Measurements from ENCODE around the gene KRT10. TPM values are rescaled to one million over a fixed set of nuclear protein-coding genes. Genes with fewer than 3 reads are reported as not detected.

Gene KRT10
- total RNA-seq, 1 donor from 2014 or later = 4.9 TPM

DNA sequence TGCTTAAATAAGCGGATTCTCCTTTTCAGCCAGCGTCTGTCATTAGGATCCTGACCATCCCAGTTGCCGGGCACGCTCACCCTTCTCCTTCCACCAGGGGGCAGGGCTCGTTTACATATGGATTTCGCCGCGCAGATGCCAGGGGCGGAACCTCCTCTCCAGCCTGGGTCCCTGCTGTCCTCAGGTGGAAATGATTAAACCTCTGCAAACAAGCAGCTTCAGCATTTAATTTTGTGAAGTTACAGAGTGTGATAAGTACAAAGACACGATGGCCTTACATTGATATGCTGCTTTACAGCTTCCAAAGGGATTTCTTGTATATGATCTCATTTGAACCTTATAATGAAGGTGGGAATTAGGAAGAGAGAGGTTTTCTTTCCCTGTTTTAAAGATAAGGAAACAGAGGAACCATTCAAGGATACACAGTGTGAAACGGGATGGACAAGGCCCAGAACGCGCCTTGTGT lies 18.8 kb downstream of the KRT10 start:
- DNase-seq = peak; percentile 81

DNA sequence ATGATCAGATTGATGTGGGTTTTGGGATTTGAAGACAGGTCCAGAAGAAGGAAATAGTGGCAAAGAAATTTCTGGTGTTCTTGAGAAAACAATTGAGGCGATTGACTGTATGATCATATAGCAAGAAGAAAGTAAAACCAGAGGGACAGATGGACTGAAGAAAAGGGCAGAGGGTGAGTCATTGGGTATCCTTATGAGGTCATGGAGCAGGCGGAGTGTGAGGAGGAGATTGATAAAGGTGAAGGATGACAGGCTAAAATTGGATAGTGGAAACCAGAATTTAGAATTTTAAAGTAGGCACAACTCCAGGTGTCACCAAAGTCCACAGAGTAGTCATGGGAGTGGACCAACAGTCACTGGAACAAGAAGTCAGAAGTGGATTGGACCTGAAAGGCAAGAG lies 21.3 kb downstream of the KRT10 start:
- no peak for DNase-seq

- no peak for DNase-seq
Observed at GRCh38 chr17:40800381-40800780, 22.0 kb downstream of the KRT10 start.

DNA sequence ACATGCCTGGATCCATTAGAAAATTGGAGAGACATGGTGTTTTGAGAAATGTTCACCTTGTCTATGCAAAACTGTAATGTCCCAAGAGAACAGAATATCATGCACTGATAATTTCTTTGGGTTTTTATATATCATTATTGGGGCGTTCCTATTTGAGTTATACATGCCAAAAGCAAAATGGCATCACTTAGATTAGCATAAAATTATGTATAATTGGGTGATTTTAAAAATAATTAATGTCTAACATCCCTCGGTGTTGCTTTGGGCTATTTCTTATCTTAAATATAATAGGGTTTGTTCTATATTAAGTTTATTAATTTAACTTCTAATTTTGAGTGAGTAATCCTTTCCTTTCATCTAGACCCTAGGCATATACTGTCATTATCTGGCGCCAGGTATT lies 22.6 kb downstream of the KRT10 start, which contains the start of gene KRT28:
Gene KRT28 (minus strand): TSS at position 101 of the 400 bp plus-strand sequence. CDS start 66 bp downstream, at position 35.
- no peak for DNase-seq

DNA sequence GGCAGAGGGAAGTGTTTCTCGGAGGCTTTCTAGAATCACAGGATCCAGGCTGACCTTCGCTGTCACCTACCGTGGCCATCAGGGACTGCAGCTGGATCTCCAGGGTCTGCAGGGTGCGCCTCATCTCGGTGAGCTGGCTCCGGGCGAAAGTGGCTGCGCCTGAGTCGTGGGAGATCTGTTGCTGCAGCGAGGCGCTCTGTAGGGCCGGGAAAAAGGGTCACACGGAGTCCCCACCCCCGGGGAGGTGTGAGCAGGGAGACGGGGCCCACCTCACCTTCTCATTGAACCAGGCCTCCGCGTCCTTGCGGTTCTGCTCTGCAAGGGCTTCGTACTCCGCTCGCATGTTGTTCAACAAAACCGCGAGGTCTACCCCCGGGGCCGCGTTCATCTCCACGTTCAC lies 25.6 kb downstream of the KRT10 start:
- DNase-seq = no peak

DNA sequence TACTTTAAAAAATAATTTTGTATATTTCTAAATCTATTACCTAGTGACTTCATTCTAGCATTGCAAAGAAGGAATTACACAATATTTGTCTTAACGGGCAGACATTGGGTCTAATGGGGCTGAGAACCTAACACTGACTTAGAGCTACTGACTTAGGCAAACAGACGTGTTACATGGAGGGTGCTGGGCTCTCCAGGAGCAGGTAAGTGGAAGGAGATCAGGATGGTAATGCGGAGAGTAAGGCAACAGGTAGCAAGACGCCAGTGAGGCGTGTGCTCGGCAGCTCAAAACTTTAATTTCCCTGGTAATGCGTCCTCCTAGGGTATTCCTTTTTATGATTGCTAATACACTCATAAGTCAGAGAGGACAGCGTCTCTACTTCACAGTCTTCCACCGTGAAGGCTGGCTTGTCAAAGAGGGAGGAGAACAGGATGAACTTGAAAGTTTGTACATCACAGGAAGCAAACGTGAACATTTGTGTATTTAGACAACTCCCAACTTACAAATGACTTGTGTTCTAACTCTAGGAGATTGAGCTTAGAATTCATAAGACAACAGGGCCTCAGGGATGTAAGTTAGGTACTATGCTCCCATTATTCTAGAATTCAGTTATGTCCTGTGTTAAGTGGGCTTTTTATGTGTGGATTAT lies 27.3 kb downstream of the KRT10 start:
- DNase-seq = no peak

DNA sequence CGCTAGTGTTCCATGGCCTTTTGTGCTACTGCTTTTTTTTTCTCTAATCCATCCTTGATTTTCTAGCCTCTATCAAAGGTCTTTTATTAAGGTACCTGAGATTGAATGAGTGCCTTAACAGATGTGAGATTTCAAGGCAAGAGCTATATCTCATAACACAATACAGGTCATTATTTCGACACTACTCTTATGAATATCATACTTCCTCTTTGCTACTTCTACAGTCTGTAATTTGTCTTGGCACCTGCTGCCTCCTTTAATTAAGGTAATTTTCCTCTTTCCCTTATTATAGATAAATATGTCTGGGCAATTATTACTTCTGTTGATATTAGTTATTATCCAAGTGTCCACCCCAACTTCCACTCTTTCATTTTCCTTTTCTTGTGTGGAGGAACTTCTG lies 27.9 kb downstream of the KRT10 start:
- DNase-seq = no peak

- DNase-seq = no peak
Observed at GRCh38 chr17:40793832-40794231, 28.6 kb downstream of the KRT10 start.

DNA sequence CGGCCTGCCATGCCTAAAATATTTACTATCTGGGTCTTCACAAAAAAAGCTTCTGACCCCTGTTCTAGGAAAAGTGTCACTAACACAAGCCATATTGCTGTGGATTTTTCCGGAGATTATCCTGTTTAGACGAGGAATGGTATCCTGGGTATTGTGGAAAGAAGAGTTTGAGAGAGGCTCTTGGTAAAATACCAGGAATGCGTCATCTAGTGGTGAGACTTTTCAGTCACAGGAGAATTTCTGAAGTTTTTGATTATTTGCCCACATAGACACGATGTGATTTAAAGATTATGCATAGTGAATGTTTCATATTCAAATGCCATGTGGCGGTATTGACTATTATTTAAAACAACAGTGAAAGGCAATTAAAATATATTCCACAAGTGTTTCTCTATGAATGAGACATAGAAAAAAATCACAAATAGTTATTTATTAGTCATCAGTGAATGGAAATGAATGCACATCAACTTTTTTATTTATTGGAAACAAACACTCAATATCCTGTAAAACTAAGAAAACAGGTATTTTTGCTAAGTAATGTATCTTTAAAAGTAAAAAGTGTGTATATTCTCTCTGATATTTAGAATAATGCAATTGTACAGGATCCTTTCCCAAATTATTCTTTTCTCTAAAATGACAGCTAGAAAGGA lies 30.5 kb downstream of the KRT10 start:
- peak; percentile 73 for DNase-seq

DNA sequence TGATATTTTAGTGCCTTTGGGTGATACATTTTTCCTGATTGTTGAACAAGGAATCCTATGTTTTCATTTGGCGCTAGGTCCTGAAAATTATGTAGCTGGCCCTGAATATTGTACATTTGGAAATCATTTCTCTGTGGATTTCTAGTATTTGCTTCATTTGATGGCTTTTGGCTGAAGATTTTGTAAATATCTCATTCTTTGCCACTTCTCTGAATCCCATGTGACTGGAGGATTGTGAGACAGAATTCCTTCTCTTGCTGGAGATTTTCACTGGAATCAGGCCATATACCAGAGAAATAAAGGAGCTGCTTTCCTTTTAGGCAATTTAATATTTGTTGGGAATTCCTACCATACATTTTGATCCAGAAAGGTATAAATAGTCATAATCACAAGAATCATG lies 31.3 kb downstream of the KRT10 start:
- no peak for DNase-seq

DNA sequence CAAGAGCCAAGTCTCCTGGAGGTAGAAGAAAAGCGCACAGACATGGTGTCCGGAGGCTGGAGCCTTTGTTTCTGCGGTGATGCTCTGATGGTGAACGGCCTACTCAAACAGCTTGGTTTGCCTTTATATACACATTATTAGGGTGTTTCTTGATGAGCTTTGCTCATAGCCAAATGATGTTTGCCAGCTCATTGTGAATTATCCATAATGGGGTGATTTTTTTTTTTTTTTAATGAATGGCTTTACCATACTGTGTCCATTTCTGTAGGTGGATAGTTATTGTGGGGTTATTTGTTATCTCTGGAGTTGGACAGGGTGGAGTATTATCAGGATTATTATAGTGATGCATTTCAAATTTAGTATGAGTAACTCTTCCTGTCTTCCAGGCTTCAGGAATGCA lies 40.0 kb downstream of the KRT10 start, which contains the start of gene KRT27:
Gene KRT27 (minus strand): TSS at position 101 of the 400 bp plus-strand sequence. CDS start 57 bp downstream, at position 44.
- DNase-seq = no peak

DNA sequence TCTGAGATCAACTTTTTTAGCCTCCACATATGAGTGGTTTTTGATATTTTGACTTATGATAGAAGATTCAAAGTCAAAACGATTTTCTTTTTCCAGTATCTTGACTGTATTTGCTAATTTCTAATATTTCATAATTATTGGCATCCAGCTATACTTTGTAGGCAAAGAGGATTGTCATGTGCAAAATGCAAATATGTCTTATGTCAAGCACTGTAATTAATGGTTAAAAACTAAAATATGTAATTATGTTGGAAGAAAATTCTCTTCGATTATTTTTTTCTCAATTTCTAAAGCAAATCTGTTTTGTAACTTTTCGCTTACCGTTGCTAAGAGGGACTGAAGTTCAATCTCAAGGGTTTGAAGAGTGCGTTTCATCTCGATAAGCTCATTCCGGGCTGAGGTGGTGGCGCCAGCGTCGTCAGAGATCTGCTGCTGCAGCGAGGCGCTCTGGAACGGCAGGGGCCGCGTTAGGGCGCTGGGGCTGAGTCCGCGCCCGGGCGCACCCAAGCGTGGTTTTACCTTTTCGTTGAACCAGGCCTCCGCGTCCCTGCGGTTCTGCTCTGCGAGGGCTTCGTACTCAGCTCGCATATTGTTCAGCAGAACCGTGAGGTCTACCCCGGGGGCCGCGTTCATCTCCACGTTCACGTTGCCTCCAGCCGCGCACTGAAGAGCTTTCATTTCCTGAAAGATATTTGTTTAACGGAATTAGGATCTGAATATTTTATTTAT lies 43.1 kb downstream of the KRT10 start:
- peak; percentile 6 for DNase-seq

GRCh38 chr17:40778461-40778860 lies 44.0 kb downstream of the KRT10 start:
- DNase-seq = no peak

DNA sequence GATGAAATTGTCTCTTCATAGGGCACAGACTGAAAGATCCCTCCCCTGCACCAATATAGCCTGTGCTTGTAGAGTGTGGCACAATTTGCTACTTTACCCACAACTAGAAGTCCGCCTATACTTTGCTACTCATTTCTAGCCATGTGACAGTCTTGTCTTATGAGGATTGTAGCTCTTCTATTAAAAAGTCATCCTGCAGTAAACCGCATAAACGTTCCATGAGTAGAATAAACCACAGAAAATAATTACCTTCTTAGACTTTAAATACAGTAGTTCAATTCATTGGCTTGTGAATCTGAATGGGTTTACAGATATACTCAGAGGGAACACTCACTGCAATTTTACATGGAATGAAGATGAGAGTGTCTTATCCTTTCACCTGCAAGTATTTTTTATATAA lies 44.4 kb downstream of the KRT10 start:
- no peak for DNase-seq

GRCh38 chr17:40777459-40777858 lies 45.0 kb downstream of the KRT10 start:
- DNase-seq = no peak

- no peak for DNase-seq
Observed at GRCh38 chr17:40775945-40776344, 46.5 kb downstream of the KRT10 start.

GRCh38 chr17:40772101-40772500 lies 50.3 kb downstream of the KRT10 start, which contains the start of gene KRT26:
KRT26 (minus strand) TSS chr17:40772201; CDS start chr17:40772113, 88 bp downstream.
- no peak for DNase-seq

Other genes with a start within 250 kb of the KRT10 start
- 91.9 and 102 TPM in 2 replicates for gene SMARCE1, start 174.8 kb downstream of the KRT10 start, total RNA-seq
- gene KRT222, start 157.4 kb downstream of the KRT10 start, total RNA-seq = 0.34 and 0.79 TPM in 2 replicates
- not detected in 2 replicates for gene KRT24, start 118.9 kb downstream of the KRT10 start, total RNA-seq
- not detected in 2 replicates for gene KRT25, start 67.3 kb downstream of the KRT10 start, total RNA-seq
- not detected in 2 replicates for gene KRT26, start 50.4 kb downstream of the KRT10 start, total RNA-seq
- gene KRT27, start 40.1 kb downstream of the KRT10 start, total RNA-seq = not detected in 2 replicates
- not detected in 2 replicates for gene KRT28, start 22.7 kb downstream of the KRT10 start, total RNA-seq
- not detected in 2 replicates for gene KRT12, start 44.6 kb upstream of the KRT10 start, total RNA-seq
- gene KRT20, start 62.6 kb upstream of the KRT10 start, total RNA-seq = not detected in 2 replicates
- 0.47 and 1.9 TPM in 2 replicates for gene KRT23, start 115.0 kb upstream of the KRT10 start, total RNA-seq
- not detected in 2 replicates for gene KRT39, start 144.3 kb upstream of the KRT10 start, total RNA-seq
- not detected in 2 replicates for gene KRT40, start 161.7 kb upstream of the KRT10 start, total RNA-seq
- gene KRTAP3-3, start 171.6 kb upstream of the KRT10 start, total RNA-seq = not detected in 2 replicates
- not detected in 2 replicates for gene KRTAP3-2, start 177.3 kb upstream of the KRT10 start, total RNA-seq
- gene KRTAP3-1, start 186.5 kb upstream of the KRT10 start, total RNA-seq = not detected in 2 replicates
- not detected in 2 replicates for gene KRTAP1-5, start 204.6 kb upstream of the KRT10 start, total RNA-seq
- gene KRTAP1-4, start 207.6 kb upstream of the KRT10 start, total RNA-seq = not detected in 2 replicates
- gene KRTAP1-3, start 212.3 kb upstream of the KRT10 start, total RNA-seq = not detected in 2 replicates
- not detected in 2 replicates for gene KRTAP1-1, start 218.8 kb upstream of the KRT10 start, total RNA-seq
- not detected in 2 replicates for gene KRTAP2-1, start 224.7 kb upstream of the KRT10 start, total RNA-seq
- not detected in 2 replicates for gene KRTAP2-2, start 232.6 kb upstream of the KRT10 start, total RNA-seq
- gene KRTAP2-3, start 237.5 kb upstream of the KRT10 start, total RNA-seq = not detected in 2 replicates
- not detected in 2 replicates for gene KRTAP2-4, start 243.3 kb upstream of the KRT10 start, total RNA-seq